ENCODE data around the gene EXT2. TPM values are rescaled to one million over a fixed set of nuclear protein-coding genes. Genes with fewer than 3 reads are reported as not detected.

Gene EXT2
- total RNA-seq, 1 experiment from 2014 or later = 39.1 TPM

- Mint-ChIP-seq H3K27ac (no peak overlapping the region), H3K36me3 (no peaks in the 10 kb centered on the region), H3K9me3 (no peaks in the 10 kb centered on the region), H3K4me1 (no peaks in the 10 kb centered on the region), H3K4me3 (no peak overlapping the region), H3K27me3 (ENCODE audit: low read depth) (no peaks in the 10 kb centered on the region; the same call in none of the 2 replicates)
- CTCF ChIA-PET = no interaction called here
- TF ChIP-seq CTCF (IDR thresholded peaks at IDR 0.05) (no peak), ZNF138 (CRISPR knock-in tag; conservative IDR thresholded peaks at IDR 0.05) (no peak), ATF6 (CRISPR knock-in tag; IDR thresholded peaks at IDR 0.05) (no peak), NR3C1 (CRISPR knock-in tag; conservative IDR thresholded peaks at IDR 0.05; ENCODE audit: low read depth) (no peak), E2F5 (CRISPR knock-in tag; IDR thresholded peaks at IDR 0.05) (no peak), ZSCAN18 (CRISPR knock-in tag; IDR thresholded peaks at IDR 0.05) (no peak), ZNF532 (CRISPR knock-in tag; IDR thresholded peaks at IDR 0.05; ENCODE audit: borderline replicate concordance) (no peak), ZNF121 (CRISPR knock-in tag; IDR thresholded peaks at IDR 0.05) (no peak), PRDM15 (CRISPR knock-in tag; IDR thresholded peaks at IDR 0.05) (no peak), MXD4 (CRISPR knock-in tag; IDR thresholded peaks at IDR 0.05; ENCODE audit: borderline replicate concordance) (no peak)
- POLR2A ChIA-PET = no interaction called here
- DNase-seq (ENCODE audit: low spot score) = no peak
- no peak for ATAC-seq
These were observed 48.2 kb upstream of the EXT2 start for GRCh38 chr11:44047298-44047697.

Measured in WTC11 (cell line).